Glutamatergic neuron (in vitro differentiated cells): ENCODE measurements around the gene EDEM3. TPM values are rescaled to one million over a fixed set of nuclear protein-coding genes. Genes with fewer than 3 reads are reported as not detected.

ENCODE experiments used
- DNase-seq: peaks from one replicate; pipeline ENCODE4 v3.0.0; 2022
- H3K27ac Mint-ChIP-seq: one replicate; pipeline ENCODE4 v1.8.0; 2020; ENCODE audit warnings: mild to moderate bottlenecking, mixed read lengths, inconsistent platforms; ENCODE audit not compliant: unreplicated experiment
- H3K27me3 Mint-ChIP-seq: one replicate; pipeline ENCODE4 v1.8.0; 2020; ENCODE audit warnings: mild to moderate bottlenecking, moderate library complexity, mixed read lengths, inconsistent platforms; ENCODE audit not compliant: unreplicated experiment
- H3K36me3 Mint-ChIP-seq: one replicate; pipeline ENCODE4 v1.8.0; 2020; ENCODE audit warnings: mild to moderate bottlenecking, mixed read lengths, inconsistent platforms; ENCODE audit not compliant: unreplicated experiment
- H3K4me1 Mint-ChIP-seq: one replicate; pipeline ENCODE4 v1.8.0; 2020; ENCODE audit warnings: mild to moderate bottlenecking, low read depth, mixed read lengths, inconsistent platforms; ENCODE audit not compliant: unreplicated experiment
- H3K4me3 Mint-ChIP-seq: one replicate; pipeline ENCODE4 v1.8.0; 2020; ENCODE audit warnings: mild to moderate bottlenecking, mixed read lengths, inconsistent platforms; ENCODE audit not compliant: unreplicated experiment
- H3K9me3 Mint-ChIP-seq: one replicate; pipeline ENCODE4 v1.8.0; 2020; ENCODE audit warnings: mild to moderate bottlenecking, moderate library complexity, mixed read lengths, inconsistent platforms; ENCODE audit not compliant: unreplicated experiment
- total RNA-seq: library from RNA; stranded (reverse); fragmentation: NEBNext Ultra II Directional; extraction: Animal tissue kit (Norgen Biotek cat#: 25700); gene quantifications from one replicate; pipeline ENCODE4 v1.2.1, GENCODE V29; 2021; ENCODE audit not compliant: unreplicated experiment
- TF ChIP-seq, protein P1 (sequence below): fragments of 200-600 bp; sonication (generic); IDR thresholded peaks from one replicate; pipeline ENCODE4 v1.5.0; 2021; ENCODE audit not compliant: partially characterized antibody, unreplicated experiment

The EDEM3 gene
- total RNA-seq, 1 donor from 2014 or later, result 23.6 TPM

DNA sequence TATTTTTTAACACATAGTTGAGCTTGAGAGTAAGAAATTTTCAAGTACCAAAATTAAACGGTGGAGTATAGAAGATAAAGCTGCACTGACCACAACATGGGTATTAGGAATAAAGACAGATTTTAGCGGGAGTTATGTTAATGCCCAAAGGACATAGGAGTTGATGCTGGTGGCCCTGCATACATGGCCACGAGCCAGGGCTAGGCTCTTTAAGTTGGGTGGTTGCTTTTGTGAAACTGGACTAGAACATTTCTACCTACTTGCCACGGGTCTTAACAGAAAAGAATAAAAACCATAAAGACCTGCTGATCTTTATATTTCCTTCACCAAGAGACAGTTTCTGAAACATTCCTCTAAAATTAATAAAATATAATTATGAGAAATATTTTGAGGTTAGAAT, 14.9 kb downstream of the EDEM3 start:
- TF ChIP-seq, protein P1, sequence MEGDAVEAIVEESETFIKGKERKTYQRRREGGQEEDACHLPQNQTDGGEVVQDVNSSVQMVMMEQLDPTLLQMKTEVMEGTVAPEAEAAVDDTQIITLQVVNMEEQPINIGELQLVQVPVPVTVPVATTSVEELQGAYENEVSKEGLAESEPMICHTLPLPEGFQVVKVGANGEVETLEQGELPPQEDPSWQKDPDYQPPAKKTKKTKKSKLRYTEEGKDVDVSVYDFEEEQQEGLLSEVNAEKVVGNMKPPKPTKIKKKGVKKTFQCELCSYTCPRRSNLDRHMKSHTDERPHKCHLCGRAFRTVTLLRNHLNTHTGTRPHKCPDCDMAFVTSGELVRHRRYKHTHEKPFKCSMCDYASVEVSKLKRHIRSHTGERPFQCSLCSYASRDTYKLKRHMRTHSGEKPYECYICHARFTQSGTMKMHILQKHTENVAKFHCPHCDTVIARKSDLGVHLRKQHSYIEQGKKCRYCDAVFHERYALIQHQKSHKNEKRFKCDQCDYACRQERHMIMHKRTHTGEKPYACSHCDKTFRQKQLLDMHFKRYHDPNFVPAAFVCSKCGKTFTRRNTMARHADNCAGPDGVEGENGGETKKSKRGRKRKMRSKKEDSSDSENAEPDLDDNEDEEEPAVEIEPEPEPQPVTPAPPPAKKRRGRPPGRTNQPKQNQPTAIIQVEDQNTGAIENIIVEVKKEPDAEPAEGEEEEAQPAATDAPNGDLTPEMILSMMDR, result no peak
- H3K27ac Mint-ChIP-seq, result no peak overlapping the region
- no peaks in the 10 kb centered on the region for H3K36me3 Mint-ChIP-seq
- H3K27me3 Mint-ChIP-seq, result no peaks in the 10 kb centered on the region
- no peak for DNase-seq
- H3K9me3 Mint-ChIP-seq, result no peaks in the 10 kb centered on the region
- H3K4me1 Mint-ChIP-seq, result peaks cover 10% of the 10 kb centered on the region
- no peak overlapping the region for H3K4me3 Mint-ChIP-seq

DNA sequence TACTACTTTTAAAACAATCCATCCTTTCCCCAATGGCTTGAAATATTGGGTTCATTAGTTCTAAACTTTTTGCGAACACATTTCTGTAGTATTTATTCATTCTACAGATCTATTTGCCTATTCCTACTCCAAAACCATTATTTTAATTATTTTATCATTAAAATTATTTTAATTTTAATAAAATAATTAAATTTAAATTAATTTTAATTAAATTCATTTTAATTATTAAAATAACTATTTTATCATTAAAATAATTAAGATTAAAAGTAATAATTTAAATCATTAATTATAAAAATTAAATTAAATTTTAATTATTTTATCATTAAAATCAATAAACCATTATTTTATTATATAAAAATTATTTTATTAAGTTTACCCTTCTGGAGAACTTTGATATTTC, 15.6 kb downstream of the EDEM3 start:
- DNase-seq, result no peak
- no peaks in the 10 kb centered on the region for H3K9me3 Mint-ChIP-seq
- TF ChIP-seq, protein P1, result no peak
- H3K27ac Mint-ChIP-seq, result no peak overlapping the region
- peaks cover 7% of the 10 kb centered on the region for H3K4me1 Mint-ChIP-seq
- no peak overlapping the region for H3K4me3 Mint-ChIP-seq
- H3K36me3 Mint-ChIP-seq, result no peaks in the 10 kb centered on the region
- no peaks in the 10 kb centered on the region for H3K27me3 Mint-ChIP-seq

DNA sequence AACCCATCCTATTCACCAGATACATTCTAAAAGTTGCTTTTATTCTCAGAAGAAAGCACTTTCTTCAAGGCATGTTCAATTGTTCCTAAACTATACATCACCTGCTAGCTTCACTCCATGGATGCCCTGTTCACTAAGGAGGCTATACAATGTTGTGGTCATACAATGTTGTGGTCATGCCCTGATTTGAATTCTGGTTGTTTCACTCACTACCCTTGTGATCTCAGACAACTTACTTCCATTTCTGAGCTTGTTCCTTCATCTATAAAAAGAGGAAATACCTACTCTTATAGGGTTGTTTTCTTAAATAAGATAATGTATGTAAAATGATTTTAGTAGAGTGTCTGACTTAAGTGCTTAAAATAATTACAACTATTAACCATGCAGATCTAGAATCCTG, 19.7 kb downstream of the EDEM3 start:
- H3K36me3 Mint-ChIP-seq, result no peaks in the 10 kb centered on the region
- H3K27me3 Mint-ChIP-seq, result no peaks in the 10 kb centered on the region
- H3K27ac Mint-ChIP-seq, result no peak overlapping the region
- H3K4me1 Mint-ChIP-seq, result peaks cover 7% of the 10 kb centered on the region
- TF ChIP-seq, protein P1, result no peak
- DNase-seq, result no peak
- no peak overlapping the region for H3K4me3 Mint-ChIP-seq
- no peaks in the 10 kb centered on the region for H3K9me3 Mint-ChIP-seq

DNA sequence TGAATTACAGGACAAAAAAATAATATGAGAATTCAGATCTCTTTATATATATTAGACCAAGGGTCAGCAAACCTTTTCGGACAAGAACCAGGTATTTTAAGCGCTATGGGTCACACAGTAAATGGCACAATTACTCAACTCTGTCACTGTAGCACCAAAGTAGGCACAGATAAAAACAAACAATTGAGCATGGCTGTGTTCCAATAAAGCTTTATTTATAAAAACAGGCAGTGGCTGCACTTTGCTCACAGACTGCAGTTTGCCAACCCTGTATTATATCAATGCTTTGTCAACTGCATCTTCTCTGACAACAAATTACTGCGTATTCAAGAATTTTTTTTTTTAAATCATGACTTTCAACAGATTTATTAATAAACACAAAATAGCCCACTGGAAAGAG, 29.8 kb downstream of the EDEM3 start:
- no peaks in the 10 kb centered on the region for H3K27me3 Mint-ChIP-seq
- TF ChIP-seq, protein P1, result no peak
- DNase-seq, result no peak
- no peaks in the 10 kb centered on the region for H3K9me3 Mint-ChIP-seq
- no peak overlapping the region for H3K4me3 Mint-ChIP-seq
- H3K4me1 Mint-ChIP-seq, result no peaks in the 10 kb centered on the region
- no peak overlapping the region for H3K27ac Mint-ChIP-seq
- H3K36me3 Mint-ChIP-seq, result no peaks in the 10 kb centered on the region

DNA sequence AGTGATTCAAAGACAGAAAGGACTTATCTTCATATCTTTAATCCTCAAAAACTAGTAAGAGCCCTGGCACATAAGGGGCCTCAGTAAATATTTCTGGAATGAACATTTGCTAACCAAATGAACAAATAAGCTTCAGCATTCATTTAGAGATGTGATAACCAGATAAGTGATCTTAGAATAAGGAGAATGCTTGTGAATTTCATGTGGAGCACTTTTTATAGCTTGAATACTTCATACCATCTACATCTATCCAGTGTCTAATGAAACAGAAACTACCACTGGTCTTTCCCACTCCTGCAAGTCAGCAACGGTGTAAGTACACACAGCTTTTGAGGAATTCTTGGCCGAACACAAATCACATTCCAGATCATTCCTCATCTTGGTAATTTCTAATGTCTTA, 38.5 kb downstream of the EDEM3 start:
- H3K27ac Mint-ChIP-seq, result no peak overlapping the region
- no peaks in the 10 kb centered on the region for H3K4me1 Mint-ChIP-seq
- H3K36me3 Mint-ChIP-seq, result no peaks in the 10 kb centered on the region
- H3K27me3 Mint-ChIP-seq, result no peaks in the 10 kb centered on the region
- H3K9me3 Mint-ChIP-seq, result no peaks in the 10 kb centered on the region
- no peak overlapping the region for H3K4me3 Mint-ChIP-seq
- TF ChIP-seq, protein P1, result no peak
- no peak for DNase-seq
